GM12865 (cell line): ENCODE results near the gene YTHDC1.

Source experiments
- DNase-seq: peaks from one replicate; pipeline ENCODE4 v3.0.0; 2010; ENCODE audit warnings: low read depth
- H3K4me3 ChIP-seq: 2 replicates; pipeline ENCODE4 v1.5.1; 2011; ENCODE audit warnings: mild to moderate bottlenecking, low read depth, low read length, control low read depth
- TF ChIP-seq, protein P1 (sequence below): IDR thresholded peaks from 2 replicates; pipeline ENCODE4 v1.5.1; 2011; ENCODE audit warnings: low read length, control low read depth, low read depth, inconsistent platforms; ENCODE audit not compliant: insufficient read depth; ENCODE audit errors: missing control alignments

YTHDC1 gene

DNA sequence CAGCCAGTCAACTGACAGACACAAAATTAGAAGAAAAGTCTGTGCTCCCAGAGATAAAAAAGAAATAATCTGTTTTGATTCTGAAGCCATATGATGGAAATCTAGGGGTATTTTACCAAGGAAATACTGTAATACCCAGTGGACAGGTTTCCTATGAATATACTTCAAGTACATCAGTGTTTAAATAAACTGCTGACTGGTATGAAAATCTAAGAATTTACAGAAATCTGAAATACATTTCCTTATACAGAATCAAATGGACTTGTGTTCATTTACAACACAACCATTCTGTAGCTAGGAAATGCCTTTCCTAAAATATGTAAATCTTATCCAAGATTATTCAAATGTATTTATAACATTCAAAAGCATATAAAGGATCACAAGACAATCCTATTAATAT is 13.4 kb downstream of the YTHDC1 start:
- TF ChIP-seq, protein P1, sequence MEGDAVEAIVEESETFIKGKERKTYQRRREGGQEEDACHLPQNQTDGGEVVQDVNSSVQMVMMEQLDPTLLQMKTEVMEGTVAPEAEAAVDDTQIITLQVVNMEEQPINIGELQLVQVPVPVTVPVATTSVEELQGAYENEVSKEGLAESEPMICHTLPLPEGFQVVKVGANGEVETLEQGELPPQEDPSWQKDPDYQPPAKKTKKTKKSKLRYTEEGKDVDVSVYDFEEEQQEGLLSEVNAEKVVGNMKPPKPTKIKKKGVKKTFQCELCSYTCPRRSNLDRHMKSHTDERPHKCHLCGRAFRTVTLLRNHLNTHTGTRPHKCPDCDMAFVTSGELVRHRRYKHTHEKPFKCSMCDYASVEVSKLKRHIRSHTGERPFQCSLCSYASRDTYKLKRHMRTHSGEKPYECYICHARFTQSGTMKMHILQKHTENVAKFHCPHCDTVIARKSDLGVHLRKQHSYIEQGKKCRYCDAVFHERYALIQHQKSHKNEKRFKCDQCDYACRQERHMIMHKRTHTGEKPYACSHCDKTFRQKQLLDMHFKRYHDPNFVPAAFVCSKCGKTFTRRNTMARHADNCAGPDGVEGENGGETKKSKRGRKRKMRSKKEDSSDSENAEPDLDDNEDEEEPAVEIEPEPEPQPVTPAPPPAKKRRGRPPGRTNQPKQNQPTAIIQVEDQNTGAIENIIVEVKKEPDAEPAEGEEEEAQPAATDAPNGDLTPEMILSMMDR, result no peak
- no peak for DNase-seq
- no peak overlapping the region for H3K4me3 ChIP-seq

DNA sequence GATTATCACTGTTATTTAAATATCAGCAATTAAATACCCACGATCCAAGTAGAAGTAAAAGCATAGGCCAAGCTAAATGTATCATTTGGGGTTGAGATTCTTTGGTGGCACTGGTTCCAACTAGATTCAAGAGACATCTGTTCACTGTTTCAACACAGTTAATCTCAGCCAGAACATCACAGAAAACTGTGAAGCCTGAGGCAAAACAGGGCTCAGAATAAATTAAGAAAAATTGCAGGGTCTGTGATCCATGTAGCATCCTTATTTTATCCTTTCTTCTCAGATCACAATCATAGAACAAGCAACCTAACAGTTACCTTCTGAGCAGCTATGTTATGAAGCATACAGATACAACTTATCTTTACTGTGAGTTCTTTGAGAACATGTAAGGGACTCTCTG is 23.7 kb downstream of the YTHDC1 start:
- TF ChIP-seq, protein P1, result no peak
- no peak overlapping the region for H3K4me3 ChIP-seq
- DNase-seq, result no peak

GRCh38 chr4:68324519-68325262 is 25.2 kb downstream of the YTHDC1 start:
- H3K4me3 ChIP-seq, result no peak overlapping the region
- TF ChIP-seq, protein P1, result no peak
- no peak for DNase-seq

DNA sequence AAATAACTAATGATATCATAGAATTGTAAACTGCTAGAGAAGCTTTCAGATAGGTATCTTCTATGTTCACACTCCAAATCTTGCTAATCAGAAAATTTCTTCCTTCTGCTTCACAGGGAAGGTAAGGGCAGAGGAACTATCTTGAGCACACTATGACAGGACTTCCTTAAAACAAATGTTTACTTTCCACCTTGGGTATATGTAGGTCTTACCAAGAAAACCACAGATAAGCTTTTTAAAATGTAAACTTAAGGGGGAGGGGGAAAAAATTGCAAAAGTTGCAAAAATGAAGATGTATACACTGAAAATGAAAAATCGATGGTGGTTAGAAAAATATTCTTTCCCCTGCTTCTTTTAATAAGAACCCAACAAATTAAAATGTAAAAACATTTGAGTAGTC is 30.9 kb downstream of the YTHDC1 start:
- TF ChIP-seq, protein P1, result no peak
- no peak for DNase-seq
- H3K4me3 ChIP-seq, result no peak overlapping the region

- TF ChIP-seq, protein P1, result no peak
- no peak for DNase-seq
- H3K4me3 ChIP-seq, result no peak overlapping the region
Observed at GRCh38 chr4:68316193-68316969, 33.5 kb downstream of the YTHDC1 start.

GRCh38 chr4:68310651-68311247 is 39.1 kb downstream of the YTHDC1 start:
- DNase-seq, result no peak
- TF ChIP-seq, protein P1, result no peak
- H3K4me3 ChIP-seq, result no peak overlapping the region
